A549 (cell line): ENCODE measurements around the gene SMAD9. TPM values are rescaled to one million over a fixed set of nuclear protein-coding genes. Genes with fewer than 3 reads are reported as not detected.

Experiments
- ATAC-seq, 2 experiments: fragments of 200-7000 bp in 1 of 2; fragments of >200 bp in 1 of 2; cut with Nextera tagmentation in 1 of 2; cut with Tn5 transposase in 1 of 2; 3 replicates each; pipeline versions ENCODE4 v1.8.0 to v1.9.1; 2018 to 2020; ENCODE audit warnings: mild to moderate bottlenecking in 1 of 2, moderate library complexity in 1 of 2
- CTCF ChIA-PET: fragments of 300-600 bp; sonication (Branson Sonifier 250); formaldehyde crosslinking; extraction: SDS; loops from one replicate; lab custom pipeline; 2021; ENCODE audit warnings: antibody characterized with exemption, inconsistent platforms; lab: Yijun Ruan, JAX
- POLR2A ChIA-PET: fragments of 350-600 bp; formaldehyde crosslinking; extraction: SDS; loops from one replicate; lab custom pipeline; 2021; ENCODE audit warnings: antibody characterized with exemption, inconsistent platforms; lab: Yijun Ruan, JAX
- DNase-seq, 2 experiments: peaks; one replicate each; pipeline versions ENCODE4 v3.0.0 to v3.0.0-alpha.2; 2011 to 2016; ENCODE audit warnings: low read depth in 1 of 2, low spot score in 1 of 2
- FAIRE-seq: peaks from 2 replicates; lab custom pipeline; 2011; peaks lifted over from hg19 to GRCh38; lab: Jason Lieb, UNC
- H3K27ac ChIP-seq, 2 experiments: fragments of >200 bp; sonication (Bioruptor Twin); formaldehyde crosslinking; 3 replicates each; pipeline ENCODE4 v1.5.1; 2016 to 2017
- H3K4me1 ChIP-seq: fragments of >200 bp; sonication (Bioruptor Twin); formaldehyde crosslinking; 3 replicates; pipeline ENCODE4 v1.6.1; 2016
- H3K4me2 ChIP-seq: fragments of >200 bp; sonication (Bioruptor Twin); formaldehyde crosslinking; 3 replicates; pipeline ENCODE4 v1.6.1; 2016
- H3K4me3 ChIP-seq: fragments of >200 bp; sonication (Bioruptor Twin); formaldehyde crosslinking; 3 replicates; pipeline ENCODE4 v1.5.1; 2016
- H3K9me3 ChIP-seq: fragments of >200 bp; sonication (Bioruptor Twin); formaldehyde crosslinking; 3 replicates; pipeline ENCODE4 v1.6.1; 2016
- EHF ChIP-seq: fragments of 250-450 bp; sonication (Bioruptor Pico); IDR thresholded peaks from 2 replicates; pipeline ENCODE4 v1.5.0; 2020; ENCODE audit warnings: mild to moderate bottlenecking
- EHMT2 ChIP-seq: fragments of 200-600 bp; sonication (generic); IDR thresholded peaks from 2 replicates; pipeline ENCODE4 v1.6.1; 2016; ENCODE audit warnings: antibody characterized with exemption, low read depth, mild to moderate bottlenecking, moderate library complexity
- FOSB ChIP-seq: fragments of 250-450 bp; sonication (Bioruptor Pico); IDR thresholded peaks from 2 replicates; pipeline ENCODE4 v1.5.0; 2020; ENCODE audit warnings: mild to moderate bottlenecking, moderate library complexity
- HDAC2 ChIP-seq: fragments of 200-600 bp; sonication (generic); IDR thresholded peaks from 2 replicates; pipeline ENCODE4 v1.6.1; 2016
- HEYL ChIP-seq: fragments of 250-450 bp; sonication (Bioruptor Pico); IDR thresholded peaks from 2 replicates; pipeline ENCODE4 v1.8.0; 2021; ENCODE audit warnings: mild to moderate bottlenecking, moderate library complexity
- HOXB13 ChIP-seq: fragments of 250-450 bp; sonication (Bioruptor Pico); IDR thresholded peaks from 2 replicates; pipeline ENCODE4 v1.5.0; 2020; ENCODE audit warnings: low read depth, mild to moderate bottlenecking, moderate library complexity
- HOXB5 ChIP-seq: fragments of 250-450 bp; sonication (Bioruptor Pico); IDR thresholded peaks from 2 replicates; pipeline ENCODE4 v1.5.0; 2020; ENCODE audit warnings: mild to moderate bottlenecking, moderate library complexity
- JUNB ChIP-seq: fragments of >200 bp; sonication (Bioruptor Twin); formaldehyde crosslinking; IDR thresholded peaks from 2 replicates; pipeline ENCODE4 v1.6.1; 2016
- KDM1A ChIP-seq: fragments of 200-600 bp; sonication (generic); IDR thresholded peaks from 2 replicates; pipeline ENCODE4 v1.6.1; 2016; ENCODE audit warnings: low read depth, mild to moderate bottlenecking
- MAFK ChIP-seq: fragments of 450-650 bp; IDR thresholded peaks from 2 replicates; pipeline ENCODE4 v1.6.1; 2014; ENCODE audit not compliant: partially characterized antibody
- NFE2L2 ChIP-seq: fragments of 150-350 bp; conservative IDR thresholded peaks from 2 replicates; pipeline ENCODE4 v1.6.1; 2014; ENCODE audit warnings: low read length
- NR3C1 ChIP-seq: fragments of >200 bp; sonication (Bioruptor Twin); formaldehyde crosslinking; IDR thresholded peaks from 3 replicates; pipeline ENCODE4 v1.6.1; 2017
- PHF8 ChIP-seq: fragments of 200-600 bp; sonication (generic); IDR thresholded peaks from 2 replicates; pipeline ENCODE4 v1.6.1; 2016; ENCODE audit warnings: low read depth, mild to moderate bottlenecking, antibody characterized with exemption, moderate library complexity, borderline replicate concordance
- POLR2AphosphoS2 ChIP-seq: conservative IDR thresholded peaks from 2 replicates; pipeline ENCODE4 v1.6.1; 2012; ENCODE audit warnings: low read length, improper control_type of control experiment, inconsistent platforms
- RAD21 ChIP-seq, 2 experiments: fragments of >200 bp in 1 of 2; sonication (Bioruptor Twin) in 1 of 2; formaldehyde crosslinking in 1 of 2; IDR thresholded peaks in 1 of 2; conservative IDR thresholded peaks in 1 of 2; 2 replicates in 1 of 2; 3 replicates in 1 of 2; pipeline ENCODE4 v1.6.1; 2012 to 2018; ENCODE audit warnings: inconsistent platforms in 1 of 2
- RCOR1 ChIP-seq: fragments of 150-350 bp; IDR thresholded peaks from 2 replicates; pipeline ENCODE4 v1.6.1; 2014; ENCODE audit warnings: antibody characterized with exemption, low read length, low read depth
- SREBF2 ChIP-seq: fragments of 450-650 bp; IDR thresholded peaks from 2 replicates; pipeline ENCODE4 v1.6.1; 2014; ENCODE audit warnings: mild to moderate bottlenecking, moderate library complexity
- TFCP2L1 ChIP-seq: fragments of 250-450 bp; sonication (Bioruptor Pico); IDR thresholded peaks from 2 replicates; pipeline ENCODE4 v1.5.0; 2021; ENCODE audit warnings: mild to moderate bottlenecking
- ZC3H11A ChIP-seq: fragments of 450-650 bp; IDR thresholded peaks from 2 replicates; pipeline ENCODE4 v1.6.1; 2014; ENCODE audit warnings: antibody characterized with exemption, mild to moderate bottlenecking
- ZFP36 ChIP-seq: fragments of 450-650 bp; IDR thresholded peaks from 2 replicates; pipeline ENCODE4 v1.6.1; 2014; ENCODE audit warnings: borderline replicate concordance; ENCODE audit not compliant: partially characterized antibody
- WGBS: methylation state at CpG from one replicate; pipeline ENCODE4 v1.1.6; 2017; ENCODE audit errors: missing lambda C conversion rate; 5-methylcytosine and 5-hydroxymethylcytosine counted together
- polyA plus RNA-seq, 4 experiments: library from polyadenylated mRNA; depleted of rRNA in 3 of 4; stranded (reverse); fragments of >200 nt; fragmentation: RNase III in 1 of 4; extraction: RNeasy Plus Mini Kit Qiagen cat#74134 plus additional on column Dnase treatment in 1 of 4; gene quantifications; 2 replicates in 3 of 4; 3 replicates in 1 of 4; pipeline ENCODE4 v1.2.3, GENCODE V29; 2011 to 2017
- TF ChIP-seq, protein P1 (sequence below): fragments of 150-350 bp; IDR thresholded peaks from 2 replicates; pipeline ENCODE4 v1.6.1; 2014; ENCODE audit warnings: low read depth, mild to moderate bottlenecking, low read length
- TF ChIP-seq, protein P2 (sequence below): fragments of >200 bp; sonication (Bioruptor Twin); formaldehyde crosslinking; IDR thresholded peaks from 3 replicates; pipeline ENCODE4 v1.6.1; 2016
- TF ChIP-seq, protein P3 (sequence below): IDR thresholded peaks from 2 replicates; pipeline ENCODE4 v1.6.1; 2012
- TF ChIP-seq, protein P4 (sequence below): fragments of 200-600 bp; sonication (generic); IDR thresholded peaks from 2 replicates; pipeline ENCODE4 v1.6.1; 2016; ENCODE audit warnings: antibody characterized with exemption, mild to moderate bottlenecking, moderate library complexity
- TF ChIP-seq, protein P5 (sequence below): fragments of 250-450 bp; sonication (Bioruptor Pico); IDR thresholded peaks from 2 replicates; pipeline ENCODE4 v1.5.0; 2020; ENCODE audit warnings: low read depth, mild to moderate bottlenecking, moderate library complexity

SMAD9 gene
- polyA plus RNA-seq, 2 of the 4 experiments (the other 2 are of a cell fraction) = 0.04 to 0.06 TPM

DNA sequence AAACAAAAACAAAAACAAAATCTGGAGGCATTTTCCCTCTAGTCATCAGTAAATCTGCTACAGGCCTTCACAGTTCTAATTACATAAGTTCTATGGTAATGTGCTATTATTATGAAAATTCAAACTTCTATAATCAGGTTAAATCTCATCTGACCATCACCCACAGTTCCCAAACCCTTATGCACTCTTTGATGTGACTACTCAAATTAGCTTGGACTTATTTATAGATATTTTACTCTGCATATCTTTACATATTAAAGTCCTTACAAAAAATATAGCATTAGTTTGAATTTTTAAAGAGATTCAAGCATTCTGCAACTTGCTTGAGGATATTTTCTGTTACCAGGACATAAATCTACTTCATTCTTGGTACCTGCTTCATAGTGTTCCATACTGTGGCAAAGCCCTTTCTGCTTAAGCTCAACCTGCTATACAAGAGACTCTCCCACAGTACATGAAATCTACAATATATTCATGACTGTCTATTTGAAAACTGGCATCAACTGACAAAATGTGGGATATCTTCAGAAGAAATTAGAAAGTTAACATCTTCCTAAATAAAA lies 22.9 kb downstream of the SMAD9 start:
- Histone ChIP-seq H3K9me3 (no peaks in the 10 kb centered on the region; the same call in 1 of the 3 replicates), H3K4me3 (no peak overlapping the region), H3K4me2 (no peak overlapping the region), H3K4me1 (no peaks in the 10 kb centered on the region), H3K27ac (no peak overlapping the region)
- TF ChIP-seq ZFP36 (no peak), SREBF2 (no peak), HEYL (CRISPR knock-in tag) (no peak)
- TF ChIP-seq, protein P1, sequence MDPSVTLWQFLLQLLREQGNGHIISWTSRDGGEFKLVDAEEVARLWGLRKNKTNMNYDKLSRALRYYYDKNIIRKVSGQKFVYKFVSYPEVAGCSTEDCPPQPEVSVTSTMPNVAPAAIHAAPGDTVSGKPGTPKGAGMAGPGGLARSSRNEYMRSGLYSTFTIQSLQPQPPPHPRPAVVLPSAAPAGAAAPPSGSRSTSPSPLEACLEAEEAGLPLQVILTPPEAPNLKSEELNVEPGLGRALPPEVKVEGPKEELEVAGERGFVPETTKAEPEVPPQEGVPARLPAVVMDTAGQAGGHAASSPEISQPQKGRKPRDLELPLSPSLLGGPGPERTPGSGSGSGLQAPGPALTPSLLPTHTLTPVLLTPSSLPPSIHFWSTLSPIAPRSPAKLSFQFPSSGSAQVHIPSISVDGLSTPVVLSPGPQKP = no peak
- DNase-seq = no peak
- ATAC-seq = no peak
- FAIRE-seq = no peak
- ChIA-PET CTCF (interaction anchor here (0.9 kb wide), 1 partner anchor 16 kb away, joined by 3 read pairs; no protein-coding TSS in a partner anchor), POLR2A (no interaction called here)

DNA sequence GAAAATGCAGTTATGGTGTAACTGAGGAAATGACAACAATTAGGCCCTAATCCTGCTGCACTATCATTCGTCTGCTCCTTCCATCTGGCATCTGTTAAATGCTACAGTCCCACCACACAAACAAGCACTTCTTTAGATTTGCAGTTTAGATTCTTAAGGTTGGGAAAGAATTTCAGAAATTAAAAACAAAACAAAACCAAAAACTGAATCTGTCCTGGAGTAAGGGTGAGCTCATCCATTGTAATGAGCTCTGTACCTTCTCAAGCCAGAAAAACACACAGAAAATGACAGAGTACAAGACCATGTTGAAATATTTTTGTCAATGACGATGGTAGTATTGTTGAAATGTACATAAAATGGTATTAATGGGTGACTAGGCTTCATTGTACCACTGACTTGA lies 28.3 kb downstream of the SMAD9 start:
- Histone ChIP-seq H3K9me3 (no peaks in the 10 kb centered on the region), H3K4me2 (no peak overlapping the region), H3K4me3 (no peak overlapping the region), H3K27ac (no peak overlapping the region), H3K4me1 (no peaks in the 10 kb centered on the region)
- DNase-seq (no peak), FAIRE-seq (no peak), ATAC-seq (no peak)
- CTCF ChIA-PET = no interaction called here
- POLR2A ChIA-PET = no interaction called here
- WGBS = 23% methylated on average over 2 of the region's 2 CpGs
- no peak for TF ChIP-seq EHMT2
- TF ChIP-seq HEYL (CRISPR knock-in tag) = no peak
- no peak for TF ChIP-seq HOXB13
- TF ChIP-seq PHF8 = no peak
- no peak for TF ChIP-seq JUNB
- no peak for TF ChIP-seq NFE2L2
- TF ChIP-seq ZC3H11A = no peak

DNA sequence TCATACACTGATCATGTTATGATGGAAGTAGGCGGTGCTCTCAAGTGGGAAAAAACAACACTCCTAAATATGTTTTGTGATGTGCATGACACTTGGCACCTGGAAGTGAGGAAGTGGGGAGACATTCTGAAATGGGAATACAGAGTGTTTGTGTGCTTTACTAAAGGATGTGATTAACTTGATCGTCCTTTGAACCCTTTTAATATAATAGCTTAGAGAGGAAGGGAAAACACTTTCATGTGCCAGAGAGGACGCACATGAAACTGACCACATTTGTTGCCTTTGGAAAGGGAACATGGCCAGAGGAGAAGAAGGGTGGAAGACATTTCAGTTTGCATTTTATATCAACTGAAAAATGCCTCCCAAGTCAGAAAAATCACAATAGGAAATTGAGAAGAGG lies 31.4 kb downstream of the SMAD9 start:
- ChIA-PET CTCF (no interaction called here), POLR2A (no interaction called here)
- Histone ChIP-seq H3K4me2 (no peak overlapping the region), H3K9me3 (no peaks in the 10 kb centered on the region), H3K27ac (no peak overlapping the region), H3K4me1 (no peaks in the 10 kb centered on the region), H3K4me3 (no peak overlapping the region)
- FAIRE-seq (no peak), DNase-seq (no peak), ATAC-seq (no peak)
- TF ChIP-seq, protein P2, sequence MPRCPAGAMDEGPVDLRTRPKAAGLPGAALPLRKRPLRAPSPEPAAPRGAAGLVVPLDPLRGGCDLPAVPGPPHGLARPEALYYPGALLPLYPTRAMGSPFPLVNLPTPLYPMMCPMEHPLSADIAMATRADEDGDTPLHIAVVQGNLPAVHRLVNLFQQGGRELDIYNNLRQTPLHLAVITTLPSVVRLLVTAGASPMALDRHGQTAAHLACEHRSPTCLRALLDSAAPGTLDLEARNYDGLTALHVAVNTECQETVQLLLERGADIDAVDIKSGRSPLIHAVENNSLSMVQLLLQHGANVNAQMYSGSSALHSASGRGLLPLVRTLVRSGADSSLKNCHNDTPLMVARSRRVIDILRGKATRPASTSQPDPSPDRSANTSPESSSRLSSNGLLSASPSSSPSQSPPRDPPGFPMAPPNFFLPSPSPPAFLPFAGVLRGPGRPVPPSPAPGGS = no peak
- TF ChIP-seq, protein P3, sequence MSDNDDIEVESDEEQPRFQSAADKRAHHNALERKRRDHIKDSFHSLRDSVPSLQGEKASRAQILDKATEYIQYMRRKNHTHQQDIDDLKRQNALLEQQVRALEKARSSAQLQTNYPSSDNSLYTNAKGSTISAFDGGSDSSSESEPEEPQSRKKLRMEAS = no peak
- TF ChIP-seq POLR2AphosphoS2 (no peak), TFCP2L1 (no peak), KDM1A (no peak), RAD21 (conservative IDR thresholded peaks at IDR 0.05 in 1 of 2, IDR thresholded peaks at IDR 0.05 in 1 of 2) (no peak)
- WGBS = 54% methylated on average over 3 of the region's 3 CpGs

DNA sequence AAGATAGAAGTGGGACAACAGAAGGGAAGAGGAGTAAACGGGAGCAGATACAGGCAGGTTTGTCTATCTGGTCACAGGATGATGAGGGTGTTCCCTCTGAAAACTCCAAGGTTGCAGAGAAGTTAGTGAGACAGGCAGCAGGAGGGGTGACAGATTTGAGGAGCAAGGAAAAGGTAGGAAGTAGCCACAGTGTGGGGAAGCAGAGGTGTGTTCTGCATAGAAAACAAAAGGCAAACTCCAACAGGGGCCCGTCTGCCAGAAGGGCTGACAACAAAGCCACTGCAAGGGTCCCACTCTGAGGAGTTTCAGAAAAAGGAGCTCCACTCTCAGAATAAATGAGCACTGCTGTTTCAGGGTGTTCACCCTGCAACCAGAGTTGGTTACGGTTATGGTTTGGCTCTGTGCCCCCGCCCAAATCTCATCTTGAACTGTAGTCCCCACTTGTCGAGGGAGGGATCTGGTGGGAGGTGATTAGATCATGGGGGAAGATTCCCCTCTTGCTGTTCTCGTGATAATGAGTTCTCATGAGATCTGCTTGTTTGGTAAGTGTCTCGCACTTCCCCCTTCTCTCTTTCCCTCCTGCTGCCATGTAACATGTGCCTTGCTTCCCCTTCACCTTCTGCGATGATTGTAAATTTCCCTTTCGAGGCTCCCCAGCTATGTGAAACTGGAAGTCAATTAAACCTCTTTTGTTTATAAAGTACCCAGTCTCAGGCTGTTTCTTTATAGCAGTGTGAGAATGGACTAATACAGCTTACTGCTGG lies 32.1 kb downstream of the SMAD9 start:
- no peak for FAIRE-seq
- no peak overlapping the region for H3K4me2 ChIP-seq
- WGBS = 44% methylated on average over 9 of the region's 9 CpGs
- no peak for ATAC-seq
- H3K4me1 ChIP-seq = no peaks in the 10 kb centered on the region
- no peaks in the 10 kb centered on the region for H3K9me3 ChIP-seq
- no peak overlapping the region for H3K27ac ChIP-seq
- POLR2A ChIA-PET = no interaction called here
- no peak overlapping the region for H3K4me3 ChIP-seq
- DNase-seq = no peak
- CTCF ChIA-PET = no interaction called here
- TF ChIP-seq NR3C1 (no peak), MAFK (no peak), EHF (CRISPR knock-in tag) (no peak), HDAC2 (no peak), FOSB (CRISPR knock-in tag) (no peak), RCOR1 (no peak), HOXB5 (CRISPR knock-in tag) (no peak)
- TF ChIP-seq, protein P4, sequence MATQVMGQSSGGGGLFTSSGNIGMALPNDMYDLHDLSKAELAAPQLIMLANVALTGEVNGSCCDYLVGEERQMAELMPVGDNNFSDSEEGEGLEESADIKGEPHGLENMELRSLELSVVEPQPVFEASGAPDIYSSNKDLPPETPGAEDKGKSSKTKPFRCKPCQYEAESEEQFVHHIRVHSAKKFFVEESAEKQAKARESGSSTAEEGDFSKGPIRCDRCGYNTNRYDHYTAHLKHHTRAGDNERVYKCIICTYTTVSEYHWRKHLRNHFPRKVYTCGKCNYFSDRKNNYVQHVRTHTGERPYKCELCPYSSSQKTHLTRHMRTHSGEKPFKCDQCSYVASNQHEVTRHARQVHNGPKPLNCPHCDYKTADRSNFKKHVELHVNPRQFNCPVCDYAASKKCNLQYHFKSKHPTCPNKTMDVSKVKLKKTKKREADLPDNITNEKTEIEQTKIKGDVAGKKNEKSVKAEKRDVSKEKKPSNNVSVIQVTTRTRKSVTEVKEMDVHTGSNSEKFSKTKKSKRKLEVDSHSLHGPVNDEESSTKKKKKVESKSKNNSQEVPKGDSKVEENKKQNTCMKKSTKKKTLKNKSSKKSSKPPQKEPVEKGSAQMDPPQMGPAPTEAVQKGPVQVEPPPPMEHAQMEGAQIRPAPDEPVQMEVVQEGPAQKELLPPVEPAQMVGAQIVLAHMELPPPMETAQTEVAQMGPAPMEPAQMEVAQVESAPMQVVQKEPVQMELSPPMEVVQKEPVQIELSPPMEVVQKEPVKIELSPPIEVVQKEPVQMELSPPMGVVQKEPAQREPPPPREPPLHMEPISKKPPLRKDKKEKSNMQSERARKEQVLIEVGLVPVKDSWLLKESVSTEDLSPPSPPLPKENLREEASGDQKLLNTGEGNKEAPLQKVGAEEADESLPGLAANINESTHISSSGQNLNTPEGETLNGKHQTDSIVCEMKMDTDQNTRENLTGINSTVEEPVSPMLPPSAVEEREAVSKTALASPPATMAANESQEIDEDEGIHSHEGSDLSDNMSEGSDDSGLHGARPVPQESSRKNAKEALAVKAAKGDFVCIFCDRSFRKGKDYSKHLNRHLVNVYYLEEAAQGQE = no peak
- TF ChIP-seq, protein P5, sequence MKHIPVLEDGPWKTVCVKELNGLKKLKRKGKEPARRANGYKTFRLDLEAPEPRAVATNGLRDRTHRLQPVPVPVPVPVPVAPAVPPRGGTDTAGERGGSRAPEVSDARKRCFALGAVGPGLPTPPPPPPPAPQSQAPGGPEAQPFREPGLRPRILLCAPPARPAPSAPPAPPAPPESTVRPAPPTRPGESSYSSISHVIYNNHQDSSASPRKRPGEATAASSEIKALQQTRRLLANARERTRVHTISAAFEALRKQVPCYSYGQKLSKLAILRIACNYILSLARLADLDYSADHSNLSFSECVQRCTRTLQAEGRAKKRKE = no peak
